GM19193 (cell line): ENCODE data around the gene CCNF.

Source experiments
- POLR2A ChIP-seq: IDR thresholded peaks from 4 replicates; pipeline ENCODE4 v1.6.1; 2011; ENCODE audit not compliant: insufficient read depth, insufficient read length; ENCODE audit errors: extremely low read depth

CCNF gene

DNA sequence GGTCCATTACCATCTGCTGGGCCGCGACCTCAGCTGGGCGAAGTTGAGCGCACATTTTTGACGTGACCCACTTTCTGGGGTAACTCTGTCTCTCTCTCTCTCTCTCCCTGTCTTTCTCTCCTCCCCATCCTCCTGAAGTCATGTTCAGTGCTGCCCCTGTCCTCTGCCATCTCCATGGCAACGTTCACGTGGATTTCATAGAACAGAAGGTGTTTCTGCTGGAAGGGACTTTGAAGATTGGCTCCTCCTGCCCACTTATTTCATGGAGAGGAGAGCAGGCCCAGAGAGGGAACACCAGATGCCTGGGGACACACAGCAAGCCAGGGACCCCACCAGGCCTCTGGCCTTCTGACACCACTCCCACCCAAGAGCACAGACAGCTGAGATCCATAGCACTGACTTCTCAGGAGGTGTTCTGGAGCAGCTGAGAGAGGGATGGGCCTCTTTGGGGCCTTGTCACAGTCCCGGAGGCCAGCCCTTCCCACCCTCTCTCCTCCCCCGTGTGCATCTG is 4.2 kb upstream of the CCNF start:
- TF ChIP-seq POLR2A, result no peak

DNA sequence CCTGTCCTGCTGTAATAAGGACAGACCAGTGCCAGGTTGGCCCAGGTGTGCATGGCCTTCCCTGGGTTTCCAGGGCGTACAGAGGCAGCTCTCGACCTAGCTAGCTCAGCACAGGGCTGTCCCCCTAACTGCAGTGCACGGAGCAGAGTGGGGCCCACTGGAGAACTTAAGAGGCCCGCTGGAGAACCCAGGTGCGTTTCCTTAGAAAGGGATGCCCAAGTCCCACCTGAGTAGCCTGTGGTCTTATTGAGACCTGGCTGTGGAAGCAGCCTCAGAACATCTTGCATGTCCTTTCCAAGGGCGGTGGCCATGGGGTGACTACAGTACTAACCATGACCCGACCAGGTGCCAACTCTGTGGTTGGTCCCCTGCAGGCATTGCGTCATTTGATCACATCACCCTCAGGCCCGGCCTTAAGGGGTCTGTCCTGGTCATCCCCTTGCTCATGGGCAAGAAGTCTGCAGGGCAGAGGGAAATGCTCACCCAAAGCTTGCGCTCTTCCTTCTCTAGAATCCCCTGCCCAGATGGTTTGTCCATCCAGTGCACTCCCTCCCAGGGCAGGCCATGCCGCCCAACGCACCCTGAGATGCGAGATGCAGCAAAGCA is 3.3 kb upstream of the CCNF start:
- TF ChIP-seq POLR2A, result no peak

DNA sequence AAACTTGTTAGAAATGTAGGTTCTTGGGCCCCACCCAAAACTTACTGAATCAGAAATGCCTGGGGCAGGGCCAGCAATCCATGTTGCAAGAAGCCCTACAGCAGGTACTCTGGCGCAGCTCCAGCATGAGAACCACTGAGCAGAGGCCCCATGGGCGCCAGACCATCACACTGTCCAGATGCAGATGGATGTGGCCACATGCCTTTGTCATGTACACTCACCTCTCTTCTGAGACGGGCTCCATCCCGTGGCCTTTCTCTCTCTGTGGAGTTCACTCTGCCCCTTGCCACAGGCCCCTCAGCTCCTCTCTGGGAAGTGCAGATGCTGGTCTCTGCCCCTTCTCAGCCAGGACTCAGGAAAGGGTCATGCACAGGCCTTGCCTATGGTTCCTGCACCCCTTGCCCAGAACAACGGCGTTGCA is 2.3 kb upstream of the CCNF start:
- TF ChIP-seq POLR2A, result no peak

DNA sequence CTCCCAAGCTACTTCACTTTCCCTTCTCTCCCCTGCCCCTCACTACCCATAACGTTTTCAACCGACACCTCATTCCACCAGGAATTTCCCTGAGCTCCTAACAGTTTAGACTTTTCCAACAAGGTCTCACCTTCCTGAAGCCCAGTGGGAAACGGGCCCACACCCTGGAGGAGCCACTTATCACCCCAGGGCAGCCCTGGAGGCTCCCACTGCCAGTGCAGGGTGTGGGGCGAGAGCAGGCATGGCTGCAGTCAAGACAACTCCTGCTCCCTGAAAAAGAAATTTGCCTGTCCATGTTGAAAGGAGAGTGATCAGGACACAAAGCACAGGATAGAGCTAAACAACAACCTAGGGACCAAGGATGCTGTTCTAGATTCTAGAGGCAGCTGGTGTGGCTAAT is 1.7 kb upstream of the CCNF start:
- TF ChIP-seq POLR2A, result no peak

DNA sequence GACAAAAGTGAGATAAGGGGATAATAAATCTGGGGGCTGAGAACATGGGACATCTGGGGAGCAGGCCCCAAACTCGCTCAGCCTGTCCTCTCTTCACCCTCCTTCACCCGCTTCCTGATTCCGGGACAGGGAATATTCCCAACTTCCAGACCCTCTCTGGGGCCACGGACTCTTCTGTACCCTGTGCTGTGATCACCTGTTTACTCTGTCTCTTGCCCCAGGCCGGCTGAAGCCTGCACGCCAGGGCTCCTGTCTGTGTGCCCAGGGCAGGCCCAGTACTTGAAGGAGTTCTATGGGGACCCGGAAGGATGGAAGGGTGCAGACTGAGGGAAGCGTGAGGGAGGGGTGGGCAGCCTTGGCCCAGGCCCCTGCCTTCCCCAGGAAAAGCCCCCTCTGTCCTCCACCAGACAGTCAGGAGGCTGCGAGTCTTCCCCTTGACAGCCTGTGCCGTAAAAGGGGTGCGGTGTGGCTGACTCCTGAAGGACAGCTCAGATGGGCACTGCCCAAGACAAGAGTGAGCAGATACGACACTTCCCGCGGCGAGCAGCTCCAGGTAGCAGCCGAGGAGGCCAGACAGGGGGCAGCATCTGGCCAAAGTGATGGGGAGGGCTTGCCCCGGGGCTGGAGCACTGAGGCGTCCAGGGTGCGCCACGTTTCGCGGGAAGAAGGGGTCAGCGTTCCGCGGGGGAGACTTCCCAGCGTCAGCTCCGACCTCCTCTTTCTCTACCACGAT is 1.0 kb upstream of the CCNF start:
- no peak for TF ChIP-seq POLR2A

DNA sequence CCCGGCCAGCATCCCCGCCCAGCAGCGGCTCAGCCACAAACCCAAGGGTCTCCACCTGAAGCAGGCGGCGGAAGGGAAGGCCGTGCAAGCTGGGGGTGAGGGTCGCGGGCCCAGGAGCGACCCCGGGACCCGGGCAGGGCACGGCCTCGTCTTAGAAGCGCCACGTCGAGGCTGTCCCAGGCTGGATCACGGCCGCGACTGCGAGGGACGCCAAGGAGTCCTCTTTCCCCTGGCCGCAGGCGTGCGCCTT is 538 bp upstream of the CCNF start:
- no peak for TF ChIP-seq POLR2A

DNA sequence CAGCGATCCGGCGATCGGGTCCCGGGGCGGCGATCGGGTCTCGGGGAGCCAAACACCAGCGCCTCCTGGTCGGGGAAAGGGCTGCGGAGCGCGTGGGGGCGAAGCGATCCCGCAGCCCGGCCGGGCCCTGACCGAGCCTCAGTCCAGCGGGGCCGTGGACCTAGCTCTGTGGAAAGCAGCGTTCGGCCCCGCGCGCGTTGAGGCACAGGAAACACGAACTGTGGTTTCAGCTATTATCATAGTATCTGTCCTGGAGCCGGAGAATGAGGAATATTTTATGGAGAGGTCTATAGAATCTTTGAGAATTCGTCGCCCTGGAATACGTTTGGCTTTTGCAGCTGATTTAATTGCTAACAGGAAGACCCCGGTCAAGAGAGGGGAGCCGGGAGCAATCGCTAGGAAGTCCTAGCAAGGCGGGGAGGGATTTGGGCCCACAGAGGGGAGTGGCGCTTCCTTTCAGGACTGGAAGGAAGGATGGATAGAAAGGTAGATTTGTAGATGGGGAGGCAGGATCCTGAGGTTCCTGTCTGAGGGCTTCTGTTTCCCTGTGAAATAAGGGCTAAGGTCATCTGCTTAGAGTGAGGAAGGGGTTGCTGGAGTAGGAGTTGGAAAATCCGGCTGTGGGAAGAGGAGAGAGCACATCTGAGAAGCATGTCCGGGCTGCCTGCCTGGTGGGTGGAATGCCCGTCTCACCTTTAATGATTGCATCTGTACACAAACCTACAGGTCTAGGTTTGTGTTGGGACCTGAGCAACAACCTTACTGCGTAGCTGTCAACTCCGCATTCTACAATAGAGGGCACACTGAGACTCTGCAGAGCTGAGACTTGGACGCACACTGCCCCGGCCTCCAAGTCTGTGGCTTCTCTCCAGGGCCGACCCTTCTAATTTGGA is 770 bp downstream of the CCNF start:
- no peak for TF ChIP-seq POLR2A

DNA sequence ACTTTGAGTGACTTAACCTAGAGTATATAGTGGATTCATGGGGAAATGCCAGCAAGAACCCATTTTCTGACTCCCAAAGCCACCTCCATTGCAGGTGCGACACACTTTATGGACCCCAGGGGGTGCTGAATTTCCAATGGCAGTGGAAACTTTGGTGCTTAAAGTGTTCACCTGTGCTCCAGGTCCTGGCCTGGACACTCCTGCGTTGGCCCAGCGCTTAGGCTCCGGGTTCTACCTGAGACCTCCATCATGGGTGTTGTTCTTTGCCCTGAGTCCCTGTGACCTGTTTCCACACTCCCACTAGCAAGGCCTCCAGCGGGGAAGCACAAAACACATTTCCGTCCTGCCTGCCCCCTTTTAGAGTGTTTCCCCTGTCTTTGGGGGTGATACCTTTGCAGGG is 3.0 kb downstream of the CCNF start:
- no peak for TF ChIP-seq POLR2A

DNA sequence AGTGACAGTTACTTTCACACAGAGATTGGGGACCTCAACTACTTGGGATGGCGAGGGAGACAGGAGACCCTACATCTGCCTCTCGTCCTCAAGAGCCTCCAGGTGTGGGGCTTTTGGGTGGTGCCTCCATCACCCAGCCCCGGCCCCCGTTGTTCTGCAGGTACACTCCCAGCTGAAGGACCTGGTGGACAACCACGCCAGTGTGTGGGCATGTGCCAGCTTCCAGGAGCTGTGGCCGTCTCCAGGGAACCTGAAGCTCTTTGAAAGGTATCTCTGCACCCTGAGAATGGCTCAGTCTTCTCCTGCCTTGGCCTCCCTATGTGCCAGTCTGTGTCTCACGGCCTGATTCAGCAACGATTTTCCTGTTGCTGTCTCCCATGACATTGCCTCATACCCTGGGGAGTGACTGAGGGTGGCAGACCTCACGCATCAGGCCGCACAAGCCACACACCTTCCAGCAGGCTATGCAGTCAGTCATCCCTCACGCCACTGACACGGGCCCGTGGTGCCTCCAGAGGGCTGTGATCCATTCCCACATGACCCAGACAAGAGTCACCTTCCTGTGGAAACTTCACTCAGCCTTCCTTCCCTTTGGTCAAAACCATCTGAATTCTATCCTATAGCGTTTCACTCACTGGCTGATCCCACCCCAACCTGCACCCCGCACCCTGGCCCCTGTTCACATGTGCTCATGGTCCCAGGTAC is 3.7 kb downstream of the CCNF start:
- TF ChIP-seq POLR2A, result no peak

DNA sequence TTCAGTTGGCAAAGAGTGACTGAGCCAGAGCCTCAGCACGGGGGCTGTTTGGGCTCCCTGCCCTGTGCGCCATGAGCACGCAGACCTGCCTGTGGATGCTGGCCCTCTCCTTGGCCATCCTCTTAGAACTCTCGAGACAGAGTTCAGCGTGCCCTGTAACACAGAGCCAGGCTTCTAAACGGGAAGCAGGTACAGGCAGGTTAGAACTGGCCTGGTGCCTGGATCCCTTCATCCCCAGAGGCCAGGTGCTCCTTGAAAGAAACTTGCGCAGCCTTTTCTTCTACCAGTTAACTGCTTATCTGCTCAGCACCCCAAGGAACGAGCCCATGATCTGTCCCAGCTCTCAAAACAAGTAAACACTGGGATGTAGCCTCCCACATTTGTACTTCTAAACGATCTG is 6.9 kb downstream of the CCNF start:
- no peak for TF ChIP-seq POLR2A

DNA sequence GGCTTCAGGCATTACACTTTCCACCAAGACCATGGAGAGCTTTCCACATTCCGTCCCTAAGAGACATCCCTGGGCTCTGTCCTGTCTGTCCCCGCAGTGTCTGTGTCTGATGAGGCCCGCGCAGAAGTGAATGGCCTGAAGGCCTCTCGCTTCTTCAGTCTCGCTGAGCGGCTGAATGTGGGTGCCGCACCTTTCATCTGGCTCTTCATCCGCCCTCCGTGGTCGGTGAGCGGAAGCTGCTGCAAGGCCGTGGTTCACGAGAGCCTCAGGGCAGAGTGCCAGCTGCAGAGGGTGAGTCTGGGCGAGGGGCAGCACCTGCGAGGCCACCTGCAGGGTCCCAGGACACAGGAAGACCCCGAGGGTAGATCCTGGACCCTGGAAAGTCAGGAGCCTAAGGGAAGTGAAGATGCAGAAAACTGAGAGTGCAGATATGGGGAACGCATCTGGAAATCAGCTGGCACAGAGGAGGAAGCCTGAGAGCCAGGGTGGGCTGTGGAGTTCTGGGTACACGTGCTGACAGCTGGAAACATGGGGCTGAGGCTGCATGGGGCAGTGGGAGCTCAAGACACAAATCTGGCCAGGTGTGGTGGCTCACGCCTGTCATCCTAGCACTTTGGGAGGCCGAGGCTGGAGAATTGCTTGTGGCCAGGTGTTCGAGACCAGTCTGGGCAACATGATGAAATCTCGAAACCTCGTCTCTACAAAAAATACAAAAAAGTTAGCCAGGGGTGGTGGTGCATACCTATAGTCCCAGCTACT is 8.0 kb downstream of the CCNF start:
- TF ChIP-seq POLR2A, result no peak

DNA sequence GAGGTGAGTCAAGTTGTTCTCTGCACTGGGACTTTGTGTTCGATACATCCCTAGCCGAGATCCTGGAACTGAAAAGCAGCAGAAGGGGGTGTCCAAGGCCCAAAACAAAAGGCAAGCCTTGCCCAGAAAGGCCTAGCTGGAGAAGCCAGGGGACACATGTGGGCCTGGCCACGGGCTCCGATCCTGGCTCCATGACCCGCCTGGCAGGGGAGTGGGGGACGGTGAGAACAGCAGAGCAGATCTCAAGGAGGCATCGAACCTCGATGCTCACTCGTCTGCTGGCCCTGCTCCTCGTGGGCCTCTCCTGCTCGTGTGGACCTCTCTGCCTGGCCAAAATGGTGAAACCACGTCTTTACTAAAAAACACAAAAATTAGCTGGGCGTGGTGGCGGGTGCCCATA is 8.9 kb downstream of the CCNF start:
- no peak for TF ChIP-seq POLR2A

DNA sequence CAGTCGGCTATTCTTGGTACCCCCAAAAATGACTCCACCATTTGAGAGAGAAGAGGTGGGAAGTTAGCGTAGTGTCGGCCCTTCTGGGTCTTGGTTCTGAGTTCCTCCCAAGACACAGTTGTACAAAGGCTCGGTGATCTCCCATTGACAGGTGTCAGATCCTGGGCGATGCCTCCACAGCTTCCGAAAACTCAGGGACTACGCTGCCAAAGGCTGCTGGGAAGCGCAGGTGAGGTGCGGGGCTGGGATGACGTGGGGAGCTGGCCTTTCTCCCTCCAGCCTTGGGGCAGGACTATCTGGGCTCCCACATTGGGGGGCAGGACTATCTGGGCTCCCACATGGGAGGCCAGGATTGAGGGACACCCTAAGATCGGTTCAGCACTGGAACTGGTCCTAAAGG is 10.4 kb downstream of the CCNF start:
- TF ChIP-seq POLR2A, result no peak

DNA sequence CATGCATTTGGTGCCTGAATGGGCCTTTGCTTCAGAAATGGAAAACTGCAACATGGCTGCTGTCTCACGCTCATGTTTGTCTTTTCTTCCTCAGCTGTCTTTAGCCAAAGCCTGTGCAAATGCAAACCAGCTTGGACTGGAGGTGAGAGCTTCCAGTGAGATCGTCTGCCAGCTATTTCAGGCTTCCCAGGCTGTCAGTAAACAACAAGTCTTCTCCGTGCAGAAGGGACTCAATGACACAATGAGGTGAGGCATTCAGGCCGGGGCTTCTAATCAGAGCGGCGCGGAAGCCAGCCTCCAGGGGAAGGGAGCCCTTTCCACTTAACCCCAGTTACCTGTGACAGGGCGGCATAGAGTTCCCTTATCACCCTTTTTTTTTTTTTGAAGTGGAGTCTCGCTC is 14.3 kb downstream of the CCNF start:
- TF ChIP-seq POLR2A, result no peak
